Stomach (tissue), 4 donors: Measurements from ENCODE around the gene MDH1.

ENCODE experiments used
- CTCF ChIP-seq, 7 experiments: fragments of 450-650 bp in 4 of 7; fragments of 200-600 bp in 3 of 7; sonication (generic) in 3 of 7; IDR thresholded peaks; one replicate each; pipeline ENCODE4 v1.5.1; 2016 to 2019; ENCODE audit warnings: antibody characterized with exemption in 7 of 7, control low read depth in 2 of 7, mild to moderate bottlenecking in 1 of 7
- EP300 ChIP-seq: sonication (generic); formaldehyde crosslinking; IDR thresholded peaks from one replicate; pipeline ENCODE4 v1.6.1; 2017; ENCODE audit warnings: antibody characterized with exemption
- POLR2A ChIP-seq, 4 donors: fragments of 450-650 bp; IDR thresholded peaks; one replicate each; pipeline ENCODE4 v1.6.1; 2016; ENCODE audit warnings: antibody characterized with exemption in 4 of 4, control low read depth in 2 of 4, mild to moderate bottlenecking in 1 of 4, moderate library complexity in 1 of 4
- POLR2AphosphoS5 ChIP-seq, 3 donors: sonication (generic); formaldehyde crosslinking; IDR thresholded peaks; one replicate each; pipeline ENCODE4 v1.6.1; 2016; ENCODE audit warnings: antibody characterized with exemption in 3 of 3

- TF ChIP-seq CTCF (IDR thresholded peaks at IDR 0.05) (no peak), POLR2AphosphoS5 (IDR thresholded peaks at IDR 0.05) (no peak), POLR2A (IDR thresholded peaks at IDR 0.05) (no peak), EP300 (no peak)
These were observed 49.2 kb upstream of the MDH1 start for GRCh38 chr2:63539416-63540162.
